ENCODE results near the gene IL16. TPM values are rescaled to one million over a fixed set of nuclear protein-coding genes. Genes with fewer than 3 reads are reported as not detected.
A peak's percentile ranks its signal among the peaks of the same experiment; 100 is the strongest.

IL16 gene
- total and polyA plus RNA-seq, 11 donors: 1.2 to 21.6 (median 3.7) TPM

GRCh38 chr15:81281766-81282605 is 85.3 kb downstream of the IL16 start:
- DNase-seq: no peak
- Histone ChIP-seq H3K27me3 (peaks cover 0 to 3% (median 0%) of the 10 kb centered on the region in 9 donors), H3K27ac (no peak overlapping the region), H3K4me1 (peaks cover 0 to 33% (median 4%) of the 10 kb centered on the region in 12 donors), H3K36me3 (peaks cover 0 to 51% (median 0%) of the 10 kb centered on the region in 9 donors), H3K4me3 (no peak overlapping the region), H3K9me3 (peaks cover 0 to 9% (median 5%) of the 10 kb centered on the region in 12 donors)
- WGBS, 4 donors: 92 to 94% (median 92%) methylated on average over 12 of the region's 12 CpGs
- intact Hi-C loops (cut with DNase I): no loop called here
- TF ChIP-seq POLR2A (IDR thresholded peaks at IDR 0.05) (no peak), CTCF (IDR thresholded peaks at IDR 0.05) (no peak)
- ATAC-seq: peak in 1 of 4 donors; percentile 50

GRCh38 chr15:81282606-81282895 is 85.9 kb downstream of the IL16 start:
- Histone ChIP-seq H3K27ac (no peak overlapping the region), H3K27me3 (peaks cover 0 to 3% (median 0%) of the 10 kb centered on the region in 9 donors), H3K36me3 (peaks cover 0 to 54% (median 0%) of the 10 kb centered on the region in 9 donors), H3K4me1 (peaks cover 0 to 35% (median 4%) of the 10 kb centered on the region in 12 donors), H3K9me3 (peaks cover 0 to 4% (median under 1%) of the 10 kb centered on the region in 12 donors), H3K4me3 (no peak overlapping the region)
- DNase-seq (no peak), ATAC-seq (no peak)
- 95 to 97% (median 95%) methylated on average over 18 of the region's 18 CpGs for WGBS, 4 donors
- no peak for TF ChIP-seq CTCF (IDR thresholded peaks at IDR 0.05)
- TF ChIP-seq POLR2A (IDR thresholded peaks at IDR 0.05): no peak
- intact Hi-C loops (cut with DNase I): no loop called here

GRCh38 chr15:81282911-81283310 is 86.2 kb downstream of the IL16 start:
- DNase-seq (no peak), ATAC-seq (no peak)
- Histone ChIP-seq H3K9me3 (peaks cover 0 to under 1% (median 0%) of the 10 kb centered on the region in 12 donors), H3K27ac (no peak overlapping the region), H3K4me3 (no peak overlapping the region), H3K4me1 (peaks cover 0 to 35% (median 4%) of the 10 kb centered on the region in 12 donors), H3K36me3 (peaks cover 0 to 57% (median 0%) of the 10 kb centered on the region in 9 donors), H3K27me3 (peaks cover 0 to 3% (median 0%) of the 10 kb centered on the region in 9 donors)
- TF ChIP-seq POLR2A (IDR thresholded peaks at IDR 0.05) (no peak), CTCF (IDR thresholded peaks at IDR 0.05) (no peak)
- intact Hi-C loops (cut with DNase I): no loop called here
- 94 to 100% (median 98%) methylated on average over 2 to 5 of the region's 5 CpGs for WGBS, 4 donors

GRCh38 chr15:81284256-81285031 is 87.8 kb downstream of the IL16 start:
- TF ChIP-seq CTCF (IDR thresholded peaks at IDR 0.05) (no peak), POLR2A (IDR thresholded peaks at IDR 0.05) (no peak)
- no peak overlapping the region for H3K4me3 ChIP-seq
- no peaks in the 10 kb centered on the region for H3K9me3 ChIP-seq
- no peak for DNase-seq
- 62 to 66% (median 65%) methylated on average over 5 of the region's 5 CpGs for WGBS, 4 donors
- peak overlapping the region in 1 of 12 donors; percentile 21 for H3K27ac ChIP-seq
- intact Hi-C loops (cut with DNase I): no loop called here
- ATAC-seq: peak in 3 of 4 donors; percentile 33 to 56 (median 55)
- peaks cover 0 to 2% (median 0%) of the 10 kb centered on the region in 9 donors for H3K27me3 ChIP-seq
- peaks cover 0 to 54% (median 0%) of the 10 kb centered on the region in 9 donors for H3K36me3 ChIP-seq
- peaks cover 0 to 35% (median 4%) of the 10 kb centered on the region in 12 donors for H3K4me1 ChIP-seq
